ENCODE measurements around the gene PPP1R15B. TPM values are rescaled to one million over a fixed set of nuclear protein-coding genes. Genes with fewer than 3 reads are reported as not detected.

The PPP1R15B gene
- total RNA-seq, 2 donors from 2014 or later, result 50.8 to 79.6 TPM

DNA sequence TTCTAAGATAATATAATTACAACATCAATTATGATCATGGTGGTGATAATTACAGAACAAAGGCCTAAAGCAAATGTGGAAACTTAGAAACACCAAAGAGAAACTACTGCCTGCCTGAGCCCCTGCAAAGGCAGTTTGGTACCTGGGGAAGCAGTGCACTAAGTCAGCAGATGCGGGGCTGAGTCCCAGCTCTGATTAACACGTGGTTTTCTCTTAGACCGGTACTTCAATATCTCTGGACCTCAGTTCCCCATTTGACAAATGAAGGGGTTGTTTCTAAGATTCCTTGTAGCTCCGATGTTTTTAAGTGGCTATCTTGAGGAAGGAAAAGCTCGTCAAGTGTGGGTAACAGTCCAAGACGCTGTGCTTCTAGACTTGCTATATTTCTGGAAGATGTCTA, 35.2 kb downstream of the PPP1R15B start:
- Histone ChIP-seq H3K36me3 (no peaks in the 10 kb centered on the region), H3K9ac (ENCODE audit: low read depth in 2 of 2, low read length in 2 of 2) (peak overlapping the region; percentile 36 to 83), H3K9me3 (no peaks in the 10 kb centered on the region), H3K27me3 (no peaks in the 10 kb centered on the region), H3K4me3 (peak overlapping the region; percentile 49), H3K4me1 (peaks cover 7% of the 10 kb centered on the region), H3K27ac (peak overlapping the region; percentile 92)
- intact Hi-C loops (cut with DNase I), result no loop called here
- no peak for DNase-seq
- TF ChIP-seq, protein P1, sequence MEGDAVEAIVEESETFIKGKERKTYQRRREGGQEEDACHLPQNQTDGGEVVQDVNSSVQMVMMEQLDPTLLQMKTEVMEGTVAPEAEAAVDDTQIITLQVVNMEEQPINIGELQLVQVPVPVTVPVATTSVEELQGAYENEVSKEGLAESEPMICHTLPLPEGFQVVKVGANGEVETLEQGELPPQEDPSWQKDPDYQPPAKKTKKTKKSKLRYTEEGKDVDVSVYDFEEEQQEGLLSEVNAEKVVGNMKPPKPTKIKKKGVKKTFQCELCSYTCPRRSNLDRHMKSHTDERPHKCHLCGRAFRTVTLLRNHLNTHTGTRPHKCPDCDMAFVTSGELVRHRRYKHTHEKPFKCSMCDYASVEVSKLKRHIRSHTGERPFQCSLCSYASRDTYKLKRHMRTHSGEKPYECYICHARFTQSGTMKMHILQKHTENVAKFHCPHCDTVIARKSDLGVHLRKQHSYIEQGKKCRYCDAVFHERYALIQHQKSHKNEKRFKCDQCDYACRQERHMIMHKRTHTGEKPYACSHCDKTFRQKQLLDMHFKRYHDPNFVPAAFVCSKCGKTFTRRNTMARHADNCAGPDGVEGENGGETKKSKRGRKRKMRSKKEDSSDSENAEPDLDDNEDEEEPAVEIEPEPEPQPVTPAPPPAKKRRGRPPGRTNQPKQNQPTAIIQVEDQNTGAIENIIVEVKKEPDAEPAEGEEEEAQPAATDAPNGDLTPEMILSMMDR (IDR thresholded peaks at IDR 0.05), result no peak

DNA sequence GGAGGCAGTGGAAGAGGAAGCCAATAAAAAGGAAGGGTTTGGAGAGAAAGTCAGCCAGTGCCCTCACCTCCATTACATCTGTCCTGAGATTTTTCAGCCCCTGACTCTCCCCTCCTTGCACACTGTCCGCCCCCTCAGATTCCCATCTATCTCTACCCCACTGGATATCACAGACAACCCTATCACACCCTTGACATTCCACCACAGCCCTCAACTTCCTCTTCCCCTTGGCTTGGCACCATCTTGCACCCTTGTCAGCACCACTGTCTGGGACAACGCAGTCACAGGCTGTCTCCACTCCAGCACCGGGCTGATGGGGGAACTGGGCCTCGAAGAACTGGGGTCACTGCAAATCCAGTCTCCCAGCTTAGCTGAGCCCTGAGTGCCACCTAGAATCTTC, 37.7 kb downstream of the PPP1R15B start:
- Histone ChIP-seq H3K4me3 (no peak overlapping the region), H3K27me3 (no peaks in the 10 kb centered on the region)
- DNase-seq, result no peak

DNA sequence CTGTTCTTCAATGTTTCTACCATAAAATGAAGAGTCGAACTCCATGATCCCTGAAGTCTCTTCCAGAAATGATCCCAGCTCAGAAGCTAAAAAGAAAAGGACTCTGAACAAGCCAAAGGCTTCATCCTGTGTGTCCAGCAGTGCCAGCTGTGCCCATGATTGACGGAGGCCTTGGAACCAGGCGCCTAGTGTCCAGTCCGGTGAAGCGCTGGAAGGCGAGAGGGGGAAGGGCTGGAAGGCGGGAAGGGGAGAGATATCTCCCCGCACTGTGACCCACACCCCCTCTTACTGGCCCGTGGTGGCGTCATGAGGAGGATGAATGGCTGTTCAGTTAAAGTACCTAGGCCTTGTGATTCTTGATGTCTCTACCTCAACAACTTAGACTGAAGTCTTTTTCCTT, 41.4 kb downstream of the PPP1R15B start:
- Histone ChIP-seq H3K27me3 (no peaks in the 10 kb centered on the region), H3K4me3 (no peak overlapping the region), H3K9me3 (no peaks in the 10 kb centered on the region), H3K4me1 (no peaks in the 10 kb centered on the region), H3K9ac (ENCODE audit: low read depth in 2 of 2, low read length in 2 of 2) (no peak overlapping the region), H3K27ac (no peak overlapping the region), H3K36me3 (no peaks in the 10 kb centered on the region)
- no peak for DNase-seq
- intact Hi-C loops (cut with DNase I), result no loop called here
- TF ChIP-seq, protein P1 (IDR thresholded peaks at IDR 0.05), result no peak

More for the DNA sequence above, 37.7 kb downstream of the PPP1R15B start:
- Histone ChIP-seq H3K9ac (ENCODE audit: low read depth in 2 of 2, low read length in 2 of 2) (no peak overlapping the region), H3K9me3 (no peaks in the 10 kb centered on the region), H3K27ac (no peak overlapping the region), H3K4me1 (peaks cover 7% of the 10 kb centered on the region), H3K36me3 (no peaks in the 10 kb centered on the region)
- TF ChIP-seq, protein P1 (IDR thresholded peaks at IDR 0.05), result no peak
- intact Hi-C loops (cut with DNase I), result no loop called here

DNA sequence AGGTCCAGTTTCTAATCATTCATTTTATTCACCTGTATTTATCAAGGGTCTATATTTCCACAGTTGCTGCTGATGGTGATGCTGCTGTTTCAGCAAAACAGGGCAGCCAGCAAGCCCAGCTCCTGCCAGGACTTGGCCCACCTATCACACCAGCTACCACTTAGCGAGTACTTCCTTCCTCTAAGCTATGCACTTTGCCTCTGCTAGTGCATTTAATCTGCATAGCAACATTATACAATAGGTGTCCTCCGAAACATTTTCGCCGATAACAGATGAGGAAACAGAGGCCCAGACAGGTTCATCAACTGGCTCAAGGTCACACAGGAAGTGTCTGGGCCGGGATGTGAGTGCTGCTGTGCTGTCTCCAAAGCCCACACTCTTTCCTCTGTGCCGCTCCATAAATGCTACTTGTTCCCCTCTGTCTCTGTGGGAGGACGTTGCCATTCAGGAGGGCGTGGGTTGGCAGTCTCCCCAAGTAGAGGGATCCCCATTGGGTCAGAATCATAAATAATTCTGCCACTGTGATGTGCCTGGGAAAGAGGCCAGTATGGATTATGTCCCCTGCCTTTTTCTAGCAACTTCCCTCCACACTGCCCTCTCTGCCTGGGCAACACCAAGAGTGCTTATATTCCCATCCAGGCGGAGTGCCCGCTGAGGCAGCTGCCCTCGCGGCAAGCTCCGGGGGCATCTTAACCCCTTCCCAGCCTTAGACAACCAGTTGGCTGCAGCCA, 42.5 kb downstream of the PPP1R15B start:
- Histone ChIP-seq H3K27me3 (no peaks in the 10 kb centered on the region), H3K36me3 (no peaks in the 10 kb centered on the region), H3K4me1 (peaks cover 6% of the 10 kb centered on the region), H3K9me3 (no peaks in the 10 kb centered on the region), H3K9ac (ENCODE audit: low read depth in 2 of 2, low read length in 2 of 2) (no peak overlapping the region), H3K4me3 (no peak overlapping the region), H3K27ac (no peak overlapping the region)
- no peak for DNase-seq
- intact Hi-C loops (cut with DNase I), result loop anchor here (10.0 kb wide), 1 partner anchor 504 kb away; the partner anchor contains the start of gene SNRPE
- TF ChIP-seq, protein P1 (IDR thresholded peaks at IDR 0.05), result no peak

DNA sequence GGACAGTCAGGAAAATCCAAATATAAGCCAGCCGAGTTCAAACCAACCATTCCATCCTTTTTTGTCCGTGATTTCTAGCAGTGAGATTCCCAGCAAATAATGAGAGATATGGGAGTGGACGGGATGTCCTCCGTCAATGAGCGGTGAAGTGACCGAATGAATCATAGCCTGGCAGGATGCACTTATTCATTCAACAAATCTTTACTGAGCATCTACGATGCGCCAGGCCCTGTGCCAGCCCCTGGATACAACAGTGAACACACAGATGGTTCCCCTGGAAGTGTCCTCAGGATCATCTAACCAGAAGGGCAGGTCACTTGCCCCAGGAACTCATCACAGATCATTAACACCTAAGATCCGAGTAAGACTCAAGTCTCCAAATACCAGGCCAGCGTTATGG, 43.7 kb downstream of the PPP1R15B start:
- no peaks in the 10 kb centered on the region for H3K9me3 ChIP-seq
- intact Hi-C loops (cut with DNase I), result loop anchor here (10.0 kb wide), 1 partner anchor 503 kb away; the partner anchor contains the start of gene SNRPE
- H3K9ac ChIP-seq (ENCODE audit: low read depth in 2 of 2, low read length in 2 of 2), result no peak overlapping the region
- H3K27me3 ChIP-seq, result no peaks in the 10 kb centered on the region
- TF ChIP-seq, protein P1 (IDR thresholded peaks at IDR 0.05), result no peak
- no peak overlapping the region for H3K4me3 ChIP-seq
- no peaks in the 10 kb centered on the region for H3K36me3 ChIP-seq
- no peak for DNase-seq
- H3K27ac ChIP-seq, result no peak overlapping the region
- H3K4me1 ChIP-seq, result peaks cover 10% of the 10 kb centered on the region

Measured in colonic mucosa (tissue), 4 donors.